GM18870 (cell line): Measurements from ENCODE around the gene PIGQ.

ENCODE experiments used
- ATAC-seq: cut with Tn5 transposase; IDR thresholded peaks from one replicate; pipeline ENCODE4 v1.9.1; 2021; ENCODE audit warnings: moderate library complexity; ENCODE audit not compliant: unreplicated experiment

The PIGQ gene

DNA sequence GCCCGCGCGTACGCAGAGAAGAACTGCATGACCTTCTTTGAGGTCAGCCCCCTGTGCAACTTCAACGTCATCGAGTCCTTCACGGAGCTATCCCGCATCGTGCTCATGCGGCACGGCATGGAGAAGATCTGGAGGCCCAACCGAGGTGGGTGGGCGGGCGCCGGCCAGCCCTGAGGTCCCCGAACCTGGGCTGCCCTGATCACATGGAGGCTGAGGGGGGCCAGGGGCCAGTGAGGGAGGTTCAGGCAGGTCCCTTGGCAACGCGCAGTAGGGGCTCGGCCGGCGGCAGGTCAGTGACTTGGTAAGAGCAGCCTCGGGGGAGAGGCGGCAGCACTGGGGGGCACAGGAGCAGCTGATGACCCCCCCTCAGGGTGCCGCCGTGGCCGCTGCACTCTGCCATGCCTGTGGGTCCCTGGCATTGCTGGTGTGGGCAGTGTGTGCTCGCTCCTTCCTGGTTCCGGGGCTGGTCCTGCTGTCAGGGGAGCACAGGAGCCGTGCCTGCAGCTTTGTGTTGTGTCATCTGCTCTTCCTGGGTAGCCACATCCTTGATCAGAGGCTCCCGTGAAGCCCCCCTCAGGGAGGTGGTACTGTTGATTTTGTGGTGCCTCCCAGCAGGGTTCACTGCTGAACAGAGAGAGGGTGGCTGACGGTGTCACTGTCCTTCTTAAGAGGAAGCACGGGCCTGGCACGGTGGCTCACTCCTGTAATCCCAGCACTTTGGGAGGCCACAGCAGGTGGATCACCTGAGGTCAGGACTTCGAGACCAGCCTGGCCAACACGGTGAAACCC lies 56.4 kb downstream of the PIGQ start:
- ATAC-seq = no peak

DNA sequence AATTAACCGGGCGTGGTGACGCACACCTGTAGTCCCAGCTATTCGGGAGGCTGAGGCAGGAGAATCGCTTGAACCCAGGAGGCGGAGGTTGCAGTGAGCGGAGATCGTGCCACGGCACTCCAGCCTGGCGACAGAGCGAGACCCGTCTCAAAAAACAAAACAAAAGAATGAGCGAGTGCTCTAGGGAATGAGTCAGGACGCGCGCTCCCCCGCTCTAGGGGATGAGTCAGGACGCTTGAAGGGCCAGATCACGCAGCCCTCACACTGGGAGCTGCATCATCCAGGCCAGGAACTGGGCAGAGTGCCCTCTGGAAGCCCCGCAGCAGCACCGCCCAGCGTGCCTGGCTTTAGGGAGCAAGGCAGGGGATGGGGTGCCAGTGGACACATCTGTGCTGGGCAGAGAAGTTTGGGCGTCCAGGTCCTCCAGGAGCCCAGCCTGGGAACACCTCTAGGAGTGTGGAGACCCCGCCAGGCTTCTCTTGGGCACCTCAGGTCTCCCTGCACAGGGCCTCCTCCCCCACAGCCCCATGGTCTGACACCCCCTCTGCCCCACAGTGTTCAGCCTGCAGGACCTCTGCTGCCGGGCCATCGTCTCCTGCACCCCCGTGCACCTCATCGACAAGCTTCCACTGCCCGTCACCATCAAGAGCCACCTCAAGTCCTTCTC lies 57.2 kb downstream of the PIGQ start:
- ATAC-seq = no peak

DNA sequence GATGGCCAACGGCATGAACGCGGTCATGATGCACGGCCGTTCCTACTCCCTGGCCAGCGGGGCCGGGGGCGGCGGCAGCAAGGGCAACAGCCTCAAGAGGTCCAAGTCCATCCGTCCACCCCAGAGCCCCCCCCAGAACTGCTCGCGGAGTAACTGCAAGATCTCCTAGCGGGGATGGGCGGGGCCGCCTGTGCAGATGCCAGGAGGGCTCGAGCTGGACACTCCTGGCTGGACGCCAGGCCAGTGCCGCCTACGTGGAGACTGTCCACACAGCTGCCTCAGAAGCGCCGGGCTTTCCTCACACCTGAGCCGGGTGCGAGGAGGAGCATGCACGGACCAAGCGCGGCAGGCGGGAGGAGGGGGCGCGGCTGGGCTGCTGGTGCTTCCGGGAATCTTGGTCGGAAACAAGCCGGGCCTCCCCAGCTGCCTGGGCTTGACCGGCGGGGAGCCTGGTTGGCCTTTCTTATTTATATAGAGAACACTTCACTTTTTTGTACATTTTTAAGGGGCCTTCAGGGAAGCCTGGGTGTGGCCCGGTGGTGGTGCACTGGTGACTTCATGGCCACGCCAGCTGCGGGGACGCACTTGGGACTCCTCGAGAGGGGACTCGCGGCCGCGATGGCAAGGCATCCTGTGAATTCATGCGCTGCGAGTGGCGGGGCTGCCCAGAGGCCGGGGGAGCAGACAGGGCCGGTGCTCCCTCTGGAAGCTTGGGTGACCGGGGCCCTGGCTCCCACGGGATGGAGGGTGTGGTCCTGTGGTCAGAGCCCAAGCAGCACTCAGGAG lies 57.9 kb downstream of the PIGQ start:
- no peak for ATAC-seq

DNA sequence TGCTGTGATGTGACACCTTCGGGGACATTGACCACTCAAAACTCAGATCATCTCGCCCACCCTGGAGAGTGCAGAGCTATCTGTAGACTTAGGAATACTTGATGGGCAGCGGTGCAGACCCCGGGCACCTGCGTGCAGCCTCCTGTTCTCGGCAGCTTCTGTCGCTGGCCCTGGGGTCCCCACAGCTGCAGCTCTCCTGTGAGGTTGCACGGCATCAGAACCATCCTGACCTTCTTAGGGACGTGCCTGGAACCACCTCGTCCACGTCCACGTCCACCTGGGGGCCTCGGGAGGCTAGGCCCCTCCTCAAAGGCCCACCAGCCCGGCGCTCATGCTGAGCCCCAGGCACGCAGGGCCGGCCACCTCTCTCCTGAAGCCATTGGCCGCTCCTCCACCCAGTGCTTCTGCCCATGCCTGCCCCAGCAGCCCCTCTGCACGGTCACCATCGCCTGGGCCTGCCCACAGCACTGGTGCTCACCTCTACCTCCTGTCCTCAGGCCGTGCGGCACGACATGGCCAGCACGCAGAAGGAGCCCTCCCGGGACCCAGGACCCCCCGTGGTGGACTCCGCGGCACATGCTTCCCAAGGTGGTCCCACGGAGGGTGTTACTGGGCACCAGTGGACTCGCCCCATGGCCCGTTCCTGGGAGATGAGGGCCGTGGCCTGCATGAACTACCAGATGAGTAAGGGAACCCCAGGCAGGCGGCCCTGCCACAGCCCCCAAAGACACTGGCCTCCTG lies 58.7 kb downstream of the PIGQ start:
- ATAC-seq = no peak

DNA sequence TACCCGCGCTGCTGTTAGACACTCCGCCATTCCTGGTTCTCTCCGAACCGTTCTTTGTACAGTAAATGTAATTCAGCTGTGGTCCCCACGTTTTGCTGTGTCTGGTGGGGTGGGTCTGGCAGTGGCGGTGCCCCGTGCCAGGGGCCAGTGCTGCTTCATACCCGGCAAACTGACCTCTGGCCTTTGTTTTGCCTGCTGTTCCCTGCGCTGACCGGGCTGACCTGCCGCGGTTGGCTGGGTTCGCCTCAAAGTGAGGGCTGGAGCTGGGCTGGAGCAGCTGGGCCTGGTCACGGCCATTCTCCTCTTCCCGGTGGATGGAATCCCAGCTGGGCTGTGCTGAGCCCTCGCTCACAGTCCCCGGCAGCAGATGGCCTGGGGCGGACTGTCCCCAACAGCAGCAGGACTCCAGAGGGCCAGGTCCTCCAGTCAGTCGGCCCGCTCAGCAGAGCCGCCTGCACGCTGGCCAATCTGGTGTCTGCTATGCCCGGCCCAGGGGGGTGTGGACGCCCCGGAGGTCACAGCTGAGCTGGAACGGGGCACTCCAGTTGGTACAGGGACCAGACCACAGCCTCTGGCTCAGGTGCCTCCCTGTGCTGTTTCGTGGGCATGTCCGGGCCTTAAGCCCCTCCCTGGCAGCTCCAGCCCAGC lies 59.5 kb downstream of the PIGQ start:
- no peak for ATAC-seq

- ATAC-seq = no peak
Observed at GRCh38 chr16:629833-630248, 60.1 kb downstream of the PIGQ start.

GRCh38 chr16:630249-630814 lies 60.6 kb downstream of the PIGQ start:
- ATAC-seq = no peak

DNA sequence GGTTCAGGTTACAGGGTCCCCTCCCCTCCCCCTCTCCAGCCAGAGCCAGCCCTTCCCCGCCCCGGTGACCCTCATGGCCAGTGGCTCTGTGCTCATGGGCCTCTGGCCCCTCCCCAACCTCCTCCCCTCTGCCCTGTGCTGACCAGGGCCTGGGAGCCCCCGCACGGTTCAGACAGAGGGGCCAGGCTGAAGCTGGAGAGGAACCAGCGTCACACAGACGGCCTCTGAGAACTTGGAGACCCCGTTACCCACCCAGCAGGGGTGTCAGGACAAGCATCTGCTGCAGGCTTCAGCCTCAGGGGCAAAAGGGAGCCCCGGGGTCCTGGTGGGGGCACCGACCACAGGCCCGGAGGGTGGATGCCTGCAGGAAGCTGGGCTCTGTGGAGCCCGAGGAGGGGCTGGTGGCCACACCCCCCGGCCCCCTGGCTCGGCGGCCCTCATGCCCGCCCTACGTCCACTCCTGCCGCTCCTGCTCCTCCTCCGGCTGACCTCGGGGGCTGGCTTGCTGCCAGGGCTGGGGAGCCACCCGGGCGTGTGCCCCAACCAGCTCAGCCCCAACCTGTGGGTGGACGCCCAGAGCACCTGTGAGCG lies 61.1 kb downstream of the PIGQ start, which contains the start of gene WFIKKN1:
Gene WFIKKN1, plus strand, starts transcription at position 171 of the 591 bp plus-strand sequence. Its CDS starts 269 bp downstream, at position 440.
- no peak for ATAC-seq

GRCh38 chr16:631808-632358 lies 62.1 kb downstream of the PIGQ start:
- no peak for ATAC-seq

DNA sequence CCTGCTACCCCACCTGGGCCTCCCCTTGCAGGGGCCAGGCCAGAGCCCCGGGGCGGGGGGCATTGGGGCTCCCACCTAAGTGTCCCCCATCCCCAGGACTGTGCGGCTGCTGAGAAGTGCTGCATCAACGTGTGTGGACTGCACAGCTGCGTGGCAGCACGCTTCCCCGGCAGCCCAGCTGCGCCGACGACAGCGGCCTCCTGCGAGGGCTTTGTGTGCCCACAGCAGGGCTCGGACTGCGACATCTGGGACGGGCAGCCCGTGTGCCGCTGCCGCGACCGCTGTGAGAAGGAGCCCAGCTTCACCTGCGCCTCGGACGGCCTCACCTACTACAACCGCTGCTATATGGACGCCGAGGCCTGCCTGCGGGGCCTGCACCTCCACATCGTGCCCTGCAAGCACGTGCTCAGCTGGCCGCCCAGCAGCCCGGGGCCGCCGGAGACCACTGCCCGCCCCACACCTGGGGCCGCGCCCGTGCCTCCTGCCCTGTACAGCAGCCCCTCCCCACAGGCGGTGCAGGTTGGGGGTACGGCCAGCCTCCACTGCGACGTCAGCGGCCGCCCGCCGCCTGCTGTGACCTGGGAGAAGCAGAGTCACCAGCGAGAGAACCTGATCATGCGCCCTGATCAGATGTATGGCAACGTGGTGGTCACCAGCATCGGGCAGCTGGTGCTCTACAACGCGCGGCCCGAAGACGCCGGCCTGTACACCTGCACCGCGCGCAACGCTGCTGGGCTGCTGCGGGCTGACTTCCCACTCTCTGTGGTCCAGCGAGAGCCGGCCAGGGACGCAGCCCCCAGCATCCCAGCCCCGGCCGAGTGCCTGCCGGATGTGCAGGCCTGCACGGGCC lies 62.9 kb downstream of the PIGQ start:
- ATAC-seq = no peak

- no peak for ATAC-seq
Observed at GRCh38 chr16:633336-634050, 63.7 kb downstream of the PIGQ start.
